Neural progenitor cell (in vitro differentiated cells): ENCODE measurements around the gene PSMD2. TPM values are rescaled to one million over a fixed set of nuclear protein-coding genes. Genes with fewer than 3 reads are reported as not detected.

Experiments
- DNase-seq: peaks from one replicate; pipeline ENCODE4 v3.0.0-alpha.2; 2016; ENCODE audit warnings: low spot score
- H2AFZ ChIP-seq: fragments of 200-600 bp; sonication (generic); replicated peaks from 2 replicates; pipeline ENCODE4 v1.6.1; 2016; ENCODE audit warnings: antibody characterized with exemption
- H3F3A ChIP-seq: fragments of 200-600 bp; sonication (generic); 2 replicates; pipeline ENCODE4 v1.6.1; 2016; ENCODE audit warnings: antibody characterized with exemption, low read depth
- H3K27ac ChIP-seq: fragments of 200-600 bp; sonication (generic); 2 replicates; pipeline ENCODE4 v1.5.1; 2016; ENCODE audit warnings: mild to moderate bottlenecking
- H3K27me3 ChIP-seq: fragments of 200-600 bp; sonication (generic); 2 replicates; pipeline ENCODE4 v1.6.1; 2016; ENCODE audit warnings: mild to moderate bottlenecking, moderate library complexity
- H3K36me3 ChIP-seq: fragments of 200-600 bp; sonication (generic); 2 replicates; pipeline ENCODE4 v1.5.1; 2016
- H3K4me1 ChIP-seq: fragments of 200-600 bp; sonication (generic); 2 replicates; pipeline ENCODE4 v1.6.1; 2016; ENCODE audit warnings: mixed run types
- H3K4me2 ChIP-seq: fragments of 200-600 bp; sonication (generic); 2 replicates; pipeline ENCODE4 v1.6.1; 2016
- H3K4me3 ChIP-seq: fragments of 200-600 bp; sonication (generic); 2 replicates; pipeline ENCODE4 v1.5.1; 2016
- H3K79me2 ChIP-seq: fragments of 200-600 bp; sonication (generic); 2 replicates; pipeline ENCODE4 v1.6.1; 2016; ENCODE audit warnings: low read depth
- H3K9ac ChIP-seq: fragments of 200-600 bp; sonication (generic); 2 replicates; pipeline ENCODE4 v1.6.1; 2016
- H3K9me3 ChIP-seq: fragments of 200-600 bp; sonication (generic); 2 replicates; pipeline ENCODE4 v1.5.1; 2016; ENCODE audit warnings: low read depth
- H4K20me1 ChIP-seq: fragments of 200-600 bp; sonication (generic); 2 replicates; pipeline ENCODE4 v1.6.1; 2016; ENCODE audit warnings: low read depth
- H3K27ac Mint-ChIP-seq: 3 replicates; pipeline ENCODE4 v1.8.0; 2021; ENCODE audit warnings: mixed read lengths
- H3K27me3 Mint-ChIP-seq: 2 replicates; pipeline ENCODE4 v1.8.0; 2022; ENCODE audit warnings: low read depth, mild to moderate bottlenecking, inconsistent platforms, moderate library complexity, mixed read lengths; ENCODE audit not compliant: insufficient read depth
- H3K36me3 Mint-ChIP-seq: 3 replicates; pipeline ENCODE4 v1.8.0; 2021; ENCODE audit warnings: mixed read lengths
- H3K4me1 Mint-ChIP-seq: 3 replicates; pipeline ENCODE4 v1.8.0; 2021; ENCODE audit warnings: mixed read lengths
- H3K4me3 Mint-ChIP-seq: 3 replicates; pipeline ENCODE4 v1.8.0; 2021; ENCODE audit warnings: mild to moderate bottlenecking, moderate library complexity, mixed read lengths
- H3K9me3 Mint-ChIP-seq: 3 replicates; pipeline ENCODE4 v1.8.0; 2020; ENCODE audit warnings: mixed read lengths
- EZH2 ChIP-seq: fragments of 200-600 bp; sonication (generic); IDR thresholded peaks from 2 replicates; pipeline ENCODE4 v1.6.1; 2017; ENCODE audit warnings: antibody characterized with exemption, mild to moderate bottlenecking, moderate library complexity
- EZH2phosphoT487 ChIP-seq: fragments of 200-600 bp; sonication (generic); IDR thresholded peaks from 2 replicates; pipeline ENCODE4 v1.6.1; 2017; ENCODE audit warnings: antibody characterized with exemption
- total RNA-seq: library from RNA; depleted of rRNA; stranded (reverse); fragments of >200 nt; gene quantifications from 2 replicates; pipeline ENCODE4 v1.2.3, GENCODE V29; 2015; ENCODE audit warnings: low replicate concordance
- TF ChIP-seq, protein P1 (sequence below): fragments of 200-600 bp; sonication (generic); IDR thresholded peaks from 2 replicates; pipeline ENCODE4 v1.5.1; 2017; ENCODE audit warnings: antibody characterized with exemption, mild to moderate bottlenecking

The PSMD2 gene
- total RNA-seq, 1 donor from 2014 or later = 234 TPM

- no peak overlapping the region for H3K9ac ChIP-seq
- peaks cover 31% of the 10 kb centered on the region for H3K36me3 Mint-ChIP-seq
- no peaks in the 10 kb centered on the region for H3K36me3 ChIP-seq
- H4K20me1 ChIP-seq = peaks cover 18% of the 10 kb centered on the region
- no peak overlapping the region for H3K27ac ChIP-seq
- H3K4me2 ChIP-seq = no peak overlapping the region
- H3F3A ChIP-seq = peaks cover 25% of the 10 kb centered on the region
- no peak overlapping the region for H3K4me3 ChIP-seq
- H3K4me3 Mint-ChIP-seq = no peak overlapping the region
- H3K27me3 Mint-ChIP-seq = peaks cover 6% of the 10 kb centered on the region
- no peak overlapping the region for H3K27ac Mint-ChIP-seq
- H3K79me2 ChIP-seq = peaks cover 23% of the 10 kb centered on the region
- no peaks in the 10 kb centered on the region for H3K9me3 Mint-ChIP-seq
- H3K4me1 ChIP-seq = peaks cover 11% of the 10 kb centered on the region
- H3K27me3 ChIP-seq = no peaks in the 10 kb centered on the region
- no peak for DNase-seq
- TF ChIP-seq, protein P1, sequence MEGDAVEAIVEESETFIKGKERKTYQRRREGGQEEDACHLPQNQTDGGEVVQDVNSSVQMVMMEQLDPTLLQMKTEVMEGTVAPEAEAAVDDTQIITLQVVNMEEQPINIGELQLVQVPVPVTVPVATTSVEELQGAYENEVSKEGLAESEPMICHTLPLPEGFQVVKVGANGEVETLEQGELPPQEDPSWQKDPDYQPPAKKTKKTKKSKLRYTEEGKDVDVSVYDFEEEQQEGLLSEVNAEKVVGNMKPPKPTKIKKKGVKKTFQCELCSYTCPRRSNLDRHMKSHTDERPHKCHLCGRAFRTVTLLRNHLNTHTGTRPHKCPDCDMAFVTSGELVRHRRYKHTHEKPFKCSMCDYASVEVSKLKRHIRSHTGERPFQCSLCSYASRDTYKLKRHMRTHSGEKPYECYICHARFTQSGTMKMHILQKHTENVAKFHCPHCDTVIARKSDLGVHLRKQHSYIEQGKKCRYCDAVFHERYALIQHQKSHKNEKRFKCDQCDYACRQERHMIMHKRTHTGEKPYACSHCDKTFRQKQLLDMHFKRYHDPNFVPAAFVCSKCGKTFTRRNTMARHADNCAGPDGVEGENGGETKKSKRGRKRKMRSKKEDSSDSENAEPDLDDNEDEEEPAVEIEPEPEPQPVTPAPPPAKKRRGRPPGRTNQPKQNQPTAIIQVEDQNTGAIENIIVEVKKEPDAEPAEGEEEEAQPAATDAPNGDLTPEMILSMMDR = no peak
- TF ChIP-seq EZH2 (no peak), EZH2phosphoT487 (no peak)
- no peaks in the 10 kb centered on the region for H3K9me3 ChIP-seq
- H3K4me1 Mint-ChIP-seq = peaks cover 12% of the 10 kb centered on the region
- H2AFZ ChIP-seq = no peak overlapping the region
These were observed 12.6 kb downstream of the PSMD2 start for GRCh38 chr3:184311633-184312032.

DNA sequence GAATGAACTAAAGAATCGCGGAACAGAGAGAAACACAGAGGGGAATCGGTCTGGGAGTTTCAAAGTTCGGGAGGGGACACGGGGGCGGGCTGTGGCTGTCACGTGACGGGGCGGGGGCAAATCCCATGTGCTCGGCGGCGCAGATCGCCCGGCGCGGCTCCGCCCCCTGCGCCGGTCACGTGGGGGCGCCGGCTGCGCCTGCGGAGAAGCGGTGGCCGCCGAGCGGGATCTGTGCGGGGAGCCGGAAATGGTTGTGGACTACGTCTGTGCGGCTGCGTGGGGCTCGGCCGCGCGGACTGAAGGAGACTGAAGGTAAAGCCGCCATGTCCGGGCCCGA, 15.3 kb downstream of the PSMD2 start, which contains the start of gene EIF4G1:
Gene EIF4G1 (plus strand): TSS at position 244 of the 337 bp plus-strand sequence. CDS start 1,191 bp downstream, outside the sequence.
- H3K79me2 ChIP-seq = peaks cover 50% of the 10 kb centered on the region
- H3K4me3 ChIP-seq = peak within 1 kb of the TSS; percentile 83
- no peaks in the 10 kb centered on the region for H3K9me3 Mint-ChIP-seq
- H3K27me3 Mint-ChIP-seq = peaks cover 8% of the 10 kb centered on the region
- H3K27me3 ChIP-seq = no peaks in the 10 kb centered on the region
- peak within 1 kb of the TSS; percentile 90 for H3K4me3 Mint-ChIP-seq
- TF ChIP-seq, protein P1 = no peak
- peaks cover 23% of the 10 kb centered on the region for H3K4me1 Mint-ChIP-seq
- no peaks in the 10 kb centered on the region for H3K36me3 ChIP-seq
- H3K4me2 ChIP-seq = peak within 1 kb of the TSS; percentile 96
- peaks cover 23% of the 10 kb centered on the region for H3F3A ChIP-seq
- H3K9me3 ChIP-seq = no peaks in the 10 kb centered on the region
- peak within 1 kb of the TSS; percentile 12 for H3K27ac Mint-ChIP-seq
- DNase-seq = peak; percentile 96
- H3K4me1 ChIP-seq = peaks cover 13% of the 10 kb centered on the region
- peaks cover 22% of the 10 kb centered on the region for H3K36me3 Mint-ChIP-seq
- H2AFZ ChIP-seq = peak within 1 kb of the TSS; percentile 30
- H4K20me1 ChIP-seq = peaks cover 45% of the 10 kb centered on the region
- H3K27ac ChIP-seq = peak within 1 kb of the TSS; percentile 72
- H3K9ac ChIP-seq = peak within 1 kb of the TSS; percentile 92

- peaks cover 56% of the 10 kb centered on the region for H3K79me2 ChIP-seq
- peaks cover 23% of the 10 kb centered on the region for H3F3A ChIP-seq
- Mint-ChIP-seq H3K27ac (no peak overlapping the region), H3K27me3 (peaks cover 8% of the 10 kb centered on the region), H3K9me3 (no peaks in the 10 kb centered on the region), H3K4me1 (peaks cover 23% of the 10 kb centered on the region), H3K4me3 (peak overlapping the region; percentile 90), H3K36me3 (peaks cover 22% of the 10 kb centered on the region)
- peak overlapping the region; percentile 96 for H3K4me2 ChIP-seq
- no peaks in the 10 kb centered on the region for H3K27me3 ChIP-seq
- peak overlapping the region; percentile 92 for H3K9ac ChIP-seq
- H3K36me3 ChIP-seq = no peaks in the 10 kb centered on the region
- peaks cover 13% of the 10 kb centered on the region for H3K4me1 ChIP-seq
- no peaks in the 10 kb centered on the region for H3K9me3 ChIP-seq
- peak overlapping the region; percentile 72 for H3K27ac ChIP-seq
- DNase-seq = peak; percentile 80
- no peak overlapping the region for H2AFZ ChIP-seq
- TF ChIP-seq, protein P1 = no peak
- TF ChIP-seq EZH2phosphoT487 = no peak
- TF ChIP-seq EZH2 = no peak
- peak overlapping the region; percentile 83 for H3K4me3 ChIP-seq
- peaks cover 51% of the 10 kb centered on the region for H4K20me1 ChIP-seq
These were observed 15.9 kb downstream of the PSMD2 start for GRCh38 chr3:184314700-184315542.
